ENCODE measurements around the gene WDFY4. TPM values are rescaled to one million over a fixed set of nuclear protein-coding genes. Genes with fewer than 3 reads are reported as not detected.

WDFY4 gene
- total and polyA plus RNA-seq, 2 of the 4 experiments (the other 2 are of a cell fraction): not detected

- H3K9me1 ChIP-seq (ENCODE audit: insufficient read depth, low read length): no peaks in the 10 kb centered on the region
- H2BK20ac ChIP-seq (ENCODE audit: low read depth, low read length): no peak overlapping the region
- no peak overlapping the region for H4K5ac ChIP-seq (ENCODE audit: low read depth, low read length)
- H3K4me1 ChIP-seq (ENCODE audit: control insufficient read depth, insufficient read depth, low read length): no peaks in the 10 kb centered on the region
- H3K4ac ChIP-seq (ENCODE audit: low read depth, low read length): no peak overlapping the region
- ATAC-seq (ENCODE audit: low read depth): no peak
- TF ChIP-seq RCOR1 (IDR thresholded peaks at IDR 0.05; ENCODE audit: insufficient replicate concordance, low read length) (no peak), ELK1 (IDR thresholded peaks at IDR 0.05; ENCODE audit: borderline replicate concordance, low read depth, low read length) (no peak), POLR2A (IDR thresholded peaks at IDR 0.05; ENCODE audit: low read depth, low read length) (no peak), RAD21 (IDR thresholded peaks at IDR 0.05; ENCODE audit: low read length) (no peak), MAZ (IDR thresholded peaks at IDR 0.05; ENCODE audit: borderline replicate concordance, low read depth, low read length) (no peak), MAFK (IDR thresholded peaks at IDR 0.05; ENCODE audit: low read depth, low read length) (no peak), SMC3 (IDR thresholded peaks at IDR 0.05; ENCODE audit: low read depth, low read length) (no peak), BHLHE40 (IDR thresholded peaks at IDR 0.05; ENCODE audit: low read depth, low read length) (no peak), CEBPB (IDR thresholded peaks at IDR 0.05; ENCODE audit: low read depth, low read length) (no peak)
- H2AK9ac ChIP-seq (replicated peaks; ENCODE audit: low read depth, low read length, poor library complexity): no peak overlapping the region
- dilution Hi-C loops (cut with HindIII; ENCODE audit: low sequenced_read_pairs, unreplicated experiment) (no loop called here), in situ Hi-C loops (cut with MboI; ENCODE audit: low sequenced_read_pairs) (no loop called here), intact Hi-C loops (cut with micrococcal nuclease) (no loop called here)
- no peak overlapping the region for H4K8ac ChIP-seq (ENCODE audit: low read depth in 2 of 2, low read length in 2 of 2)
- no peak overlapping the region for H3K18ac ChIP-seq (ENCODE audit: low read depth, low read length)
- no peaks in the 10 kb centered on the region for H4K20me1 ChIP-seq (ENCODE audit: insufficient read depth, low read length)
- H3K14ac ChIP-seq (replicated peaks; ENCODE audit: low read depth, low read length): no peak overlapping the region
- no peaks in the 10 kb centered on the region for H3K9me3 ChIP-seq (ENCODE audit: control insufficient read depth, insufficient read depth, low read length)
- no TSS peak for BruUV-seq (replicated peaks)
- H4K91ac ChIP-seq (ENCODE audit: insufficient read depth, low read depth, low read length): no peak overlapping the region
- no peak for DNase-seq
- POLR2A ChIA-PET (ENCODE audit: unreplicated experiment): no interaction called here
- no peak overlapping the region for H2AFZ ChIP-seq (replicated peaks; ENCODE audit: low read length, poor library complexity)
- H2BK15ac ChIP-seq (ENCODE audit: low read depth, low read length): no peak overlapping the region
- no peak overlapping the region for H3K27ac ChIP-seq (ENCODE audit: insufficient read depth, low read length)
- no peak overlapping the region for H2BK5ac ChIP-seq (ENCODE audit: low read depth, low read length, poor library complexity, severe bottlenecking)
- H2AK5ac ChIP-seq (ENCODE audit: low read depth, low read length): no peak overlapping the region
- H3K4me2 ChIP-seq (ENCODE audit: low read depth, low read length): no peak overlapping the region
- H3K27me3 ChIP-seq (ENCODE audit: control insufficient read depth, insufficient read depth, low read length): peaks cover 3% of the 10 kb centered on the region; the same call in 1 of the 2 replicates
- H3K4me3 ChIP-seq (ENCODE audit: insufficient read depth, low read depth, low read length): no peak overlapping the region
- CTCF ChIA-PET: no interaction called here
- no peak overlapping the region for H3K9ac ChIP-seq (ENCODE audit: low read depth, low read length)
- H3K23ac ChIP-seq (ENCODE audit: low read depth, low read length): no peak overlapping the region
- no peaks in the 10 kb centered on the region for H3K36me3 ChIP-seq (ENCODE audit: control insufficient read depth, insufficient read depth, low read length)
- H3K56ac ChIP-seq (ENCODE audit: extremely low read depth, insufficient read depth, low read length): no peak overlapping the region
- no CpG with 5 or more reads among the region's 8 CpGs for WGBS, 2 experiments (ENCODE audit: extremely low coverage in 2 of 2, insufficient read length in 1 of 2)
- H3K79me1 ChIP-seq (ENCODE audit: low read depth in 1 of 2, low read length in 2 of 2): no peaks in the 10 kb centered on the region
- H2BK120ac ChIP-seq (ENCODE audit: low read depth, low read length): no peak overlapping the region
Measured at GRCh38 chr10:48899781-48900180, 215.1 kb downstream of the WDFY4 start.

Measured in IMR-90 (cell line).